H1 (cell line): Measurements from ENCODE around the gene LAD1. TPM values are rescaled to one million over a fixed set of nuclear protein-coding genes. Genes with fewer than 3 reads are reported as not detected.

Experiments
- BCL11A ChIP-seq, 2 experiments: IDR thresholded peaks; one replicate each; pipeline ENCODE4 v1.6.1; 2011; ENCODE audit warnings: low read depth in 2 of 2, low read length in 2 of 2, mild to moderate bottlenecking in 2 of 2
- CHD1 ChIP-seq: IDR thresholded peaks from 2 replicates; pipeline ENCODE4 v1.6.1; 2012; ENCODE audit warnings: low read depth, low read length, improper control_type of control experiment
- CHD2 ChIP-seq: IDR thresholded peaks from 2 replicates; pipeline ENCODE4 v1.6.1; 2012; ENCODE audit warnings: low read length, improper control_type of control experiment
- CTBP2 ChIP-seq: IDR thresholded peaks from 2 replicates; pipeline ENCODE4 v1.7.0; 2011; ENCODE audit warnings: borderline replicate concordance, mild to moderate bottlenecking, moderate library complexity, mixed read lengths, low read length; ENCODE audit not compliant: insufficient read depth, insufficient read length
- E2F6 ChIP-seq: IDR thresholded peaks from 2 replicates; pipeline ENCODE4 v1.6.1; 2012; ENCODE audit warnings: inconsistent platforms
- JUN ChIP-seq: IDR thresholded peaks from 2 replicates; pipeline ENCODE4 v1.6.1; 2011; ENCODE audit warnings: low read depth, mild to moderate bottlenecking, improper control_type of control experiment, low read length
- KDM4A ChIP-seq: IDR thresholded peaks from one replicate; pipeline ENCODE4 v1.7.1; 2012; ENCODE audit warnings: low read depth, mild to moderate bottlenecking, moderate library complexity, low read length, inconsistent platforms; ENCODE audit not compliant: severe bottlenecking
- MAFK ChIP-seq: IDR thresholded peaks from 2 replicates; pipeline ENCODE4 v1.6.1; 2012; ENCODE audit warnings: low read depth, mild to moderate bottlenecking, improper control_type of control experiment, low read length
- POU5F1 ChIP-seq: IDR thresholded peaks from 2 replicates; pipeline ENCODE4 v1.6.1; 2011; ENCODE audit warnings: low read depth, mild to moderate bottlenecking, low read length, moderate library complexity
- RAD21 ChIP-seq, 2 experiments: IDR thresholded peaks in 1 of 2; conservative IDR thresholded peaks in 1 of 2; 2 replicates each; pipeline ENCODE4 v1.6.1; 2011; ENCODE audit warnings: low read depth in 2 of 2, low read length in 2 of 2, improper control_type of control experiment in 1 of 2, inconsistent platforms in 1 of 2, mild to moderate bottlenecking in 1 of 2, moderate library complexity in 1 of 2
- SP1 ChIP-seq: IDR thresholded peaks from 2 replicates; pipeline ENCODE4 v1.6.1; 2011; ENCODE audit warnings: low read depth, low read length
- SP2 ChIP-seq: IDR thresholded peaks from 2 replicates; pipeline ENCODE4 v1.6.1; 2012; ENCODE audit warnings: mild to moderate bottlenecking, low read length, inconsistent platforms
- SP4 ChIP-seq: IDR thresholded peaks from 2 replicates; pipeline ENCODE4 v1.6.1; 2012; ENCODE audit warnings: low read length, inconsistent platforms
- TBP ChIP-seq: IDR thresholded peaks from 2 replicates; pipeline ENCODE4 v1.6.1; 2011; ENCODE audit warnings: low read depth, low read length, improper control_type of control experiment
- TEAD4 ChIP-seq: IDR thresholded peaks from 2 replicates; pipeline ENCODE4 v1.6.1; 2012; ENCODE audit warnings: low read depth, low read length, inconsistent platforms, mixed read lengths
- USF2 ChIP-seq: IDR thresholded peaks from 2 replicates; pipeline ENCODE4 v1.6.1; 2011; ENCODE audit warnings: low read length, improper control_type of control experiment
- YY1 ChIP-seq: IDR thresholded peaks from 2 replicates; pipeline ENCODE4 v1.6.1; 2011; ENCODE audit warnings: low read depth, mild to moderate bottlenecking, low read length
- polyA plus RNA-seq, 7 experiments: library from polyadenylated mRNA; depleted of rRNA in 3 of 7; stranded (reverse) in 5 of 7; unstranded in 2 of 7; fragments of >200 nt in 5 of 7; fragments of 200-250 nt in 2 of 7; gene quantifications; 1 replicate in 5 of 7; 2 replicates in 1 of 7; 4 replicates in 1 of 7; pipeline versions ENCODE4 v1.2.1 to v1.2.3, GENCODE V29; 2011 to 2013; ENCODE audit warnings: missing spikeins in 2 of 7, mixed read lengths in 2 of 7
- total RNA-seq: library from RNA; stranded (reverse); fragmentation: NEBNext Ultra II Directional; extraction: Animal tissue kit (Norgen Biotek cat#: 25700); gene quantifications from 2 replicates; pipeline ENCODE4 v1.2.1, GENCODE V29; 2021

The LAD1 gene
- total and polyA plus RNA-seq, 2 of the 8 experiments (the other 6 are each of a cell fraction or from before 2014, with no cell fraction given), result 9.3 to 32.8 TPM

DNA sequence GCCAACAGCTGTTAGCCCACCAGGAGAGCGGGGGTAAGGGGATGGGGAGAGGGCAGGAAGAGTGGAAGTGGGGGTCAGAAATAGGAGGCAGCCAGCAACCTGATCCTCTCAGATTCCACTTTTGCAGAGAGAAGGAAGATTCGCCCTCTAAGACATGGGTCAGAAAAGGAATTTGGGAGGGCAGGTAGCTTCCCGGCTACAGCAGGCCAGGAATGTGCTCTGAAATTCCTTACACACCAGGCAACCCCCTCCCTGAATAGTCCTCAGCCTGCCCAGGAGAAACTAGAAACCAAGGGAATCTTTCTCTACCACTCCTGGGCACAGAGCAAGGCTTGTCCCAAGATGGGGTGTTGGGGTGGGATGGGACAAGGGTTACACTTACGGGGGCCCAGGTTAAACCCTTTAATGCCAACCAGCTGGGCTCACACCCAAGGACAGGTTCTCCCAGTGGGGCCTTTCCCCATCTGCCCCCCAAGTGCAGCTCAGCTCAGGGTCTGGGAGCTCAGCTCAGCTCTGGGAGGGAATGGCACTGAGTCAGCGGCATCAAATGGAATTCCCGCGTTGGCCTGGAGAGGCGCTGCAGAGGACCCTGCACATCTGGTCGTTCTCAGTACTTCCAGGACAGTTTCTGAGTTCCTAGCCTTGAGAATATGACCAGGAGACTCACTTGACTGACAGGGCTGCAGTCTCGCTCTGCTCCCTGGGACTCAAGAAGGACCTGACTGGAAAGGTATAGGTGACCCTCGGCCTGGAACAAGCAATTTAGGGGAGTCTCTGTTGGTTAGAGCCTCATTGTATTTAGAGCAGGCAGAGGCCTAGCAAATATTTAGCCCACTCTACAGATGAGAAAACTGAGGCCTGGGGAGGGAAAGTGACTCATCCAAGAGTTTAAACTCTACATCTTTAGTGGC is 22.4 kb downstream of the LAD1 start (continued):
- TF ChIP-seq YY1 (peak; percentile 4; the same call in 1 of the 2 replicates), POU5F1 (no peak), SP1 (peak; percentile 95), CHD2 (peak; percentile 41; the same call in 1 of the 2 replicates), KDM4A (peak; percentile 50), MAFK (no peak), SP4 (0 out of 2 replicates have a peak, but pooled peaks have one; percentile 63), CTBP2 (no peak), JUN (no peak), USF2 (no peak), E2F6 (no peak), RAD21 (IDR thresholded peaks at IDR 0.05 in 1 of 2, conservative IDR thresholded peaks at IDR 0.05 in 1 of 2; ENCODE audit: low read depth in 2 of 2, low read length in 2 of 2) (peak; percentile 37 to 55; a peak in 3 of 4 replicates), SP2 (no peak), CHD1 (no peak), BCL11A (IDR thresholded peaks at IDR 0.05; ENCODE audit: low read depth in 2 of 2, low read length in 2 of 2) (no peak), TEAD4 (peak; percentile 100), TBP (peak; percentile 7; the same call in 1 of the 2 replicates)
